Esophagus muscularis mucosa (tissue), 4 donors: ENCODE results near the gene ANKRD2.
"Not testable (repeated sequence)": the region's sequence is repeated elsewhere in the genome, so short reads cannot be mapped to it uniquely, and the experiment has no call there.

Experiments used
- CTCF ChIP-seq, 3 experiments: fragments of 200-600 bp in 2 of 3; fragments of 450-650 bp in 1 of 3; sonication (generic) in 2 of 3; IDR thresholded peaks; one replicate each; pipeline ENCODE4 v1.5.1; 2017 to 2019; ENCODE audit warnings: antibody characterized with exemption in 3 of 3, mild to moderate bottlenecking in 2 of 3, moderate library complexity in 1 of 3
- EP300 ChIP-seq: sonication (generic); formaldehyde crosslinking; IDR thresholded peaks from one replicate; pipeline ENCODE4 v1.6.1; 2017; ENCODE audit warnings: antibody characterized with exemption
- POLR2A ChIP-seq: fragments of 450-650 bp; IDR thresholded peaks from one replicate; pipeline ENCODE4 v1.6.1; 2017; ENCODE audit warnings: antibody characterized with exemption, moderate library complexity, mild to moderate bottlenecking, low read depth
- POLR2AphosphoS5 ChIP-seq, 2 donors: sonication (generic); formaldehyde crosslinking; IDR thresholded peaks; one replicate each; pipeline ENCODE4 v1.6.1; 2017; ENCODE audit warnings: antibody characterized with exemption in 2 of 2

DNA sequence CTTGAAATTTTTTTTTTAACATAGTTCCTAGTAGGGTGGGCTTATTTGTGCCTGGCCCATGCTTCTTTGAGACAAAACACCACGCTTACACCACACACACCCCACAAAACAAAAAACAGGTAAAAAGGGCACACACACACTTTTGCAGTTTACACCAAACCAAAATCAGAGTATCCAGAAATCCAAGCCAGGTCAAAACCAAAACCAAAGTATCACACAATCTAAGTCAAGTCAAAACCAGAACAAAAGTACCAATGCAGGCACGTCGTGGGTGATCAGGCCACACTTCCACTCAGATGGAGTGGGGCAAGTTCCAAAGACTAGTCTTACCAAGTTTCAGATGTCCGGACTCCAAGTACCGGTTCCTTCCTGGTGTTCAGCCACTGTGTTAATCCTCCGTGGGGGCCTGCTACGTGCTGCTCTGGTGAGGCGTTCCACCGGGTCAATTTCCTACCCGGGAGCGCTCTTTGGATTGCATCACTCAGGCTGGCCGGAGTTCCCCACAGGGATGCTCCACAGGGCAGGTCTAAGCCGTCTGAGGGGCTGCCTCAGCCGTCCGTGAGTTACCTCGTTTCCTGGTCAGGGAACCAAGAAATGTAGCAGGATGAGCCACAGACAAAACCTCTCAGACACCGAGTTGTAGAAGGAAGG, 11.7 kb upstream of the ANKRD2 start:
- TF ChIP-seq POLR2A; CTCF (IDR thresholded peaks at IDR 0.05); POLR2AphosphoS5 (IDR thresholded peaks at IDR 0.05); EP300: not testable (repeated sequence)
